SKM-1 (cell line): Measurements from ENCODE around the gene CISD3.

Experiments
- DNase-seq: peaks from one replicate; lab custom pipeline; 2025; ENCODE audit not compliant: unreplicated experiment; lab: John Stamatoyannopoulos, UW

Gene CISD3

DNA sequence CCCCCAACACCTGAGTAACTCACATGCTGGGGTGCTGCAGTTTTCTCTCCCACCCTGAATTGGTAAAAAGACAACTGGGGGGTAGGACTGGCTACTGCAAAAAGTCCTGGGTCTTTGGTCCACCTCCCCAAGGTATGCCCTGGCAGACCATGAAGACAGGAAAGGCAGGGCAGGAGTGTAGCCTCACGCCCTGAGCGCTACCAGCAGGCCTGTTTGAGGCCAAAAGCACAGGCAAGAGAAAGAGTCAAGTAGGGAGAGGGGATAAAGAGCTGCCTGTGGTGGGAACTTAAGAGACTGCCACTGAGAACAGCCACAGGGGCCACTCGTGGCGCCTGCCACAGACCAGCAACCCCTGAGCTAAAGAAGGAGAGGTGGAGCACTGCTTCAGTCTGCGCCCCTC is 36.2 kb downstream of the CISD3 start:
- DNase-seq = no peak

- no peak for DNase-seq
Measured at GRCh38 chr17:38768417-38768816, 38.3 kb downstream of the CISD3 start.

- DNase-seq = no peak
Measured at GRCh38 chr17:38773258-38773657, 43.1 kb downstream of the CISD3 start.

GRCh38 chr17:38777641-38778250 is 47.6 kb downstream of the CISD3 start:
- DNase-seq = no peak

GRCh38 chr17:38779965-38780752 is 50.0 kb downstream of the CISD3 start:
- DNase-seq = no peak

- DNase-seq = no peak
Measured at GRCh38 chr17:38783227-38783626, 53.1 kb downstream of the CISD3 start.
